Measurements from ENCODE around the gene PTEN.
A peak's percentile ranks its signal among the peaks of the same experiment; 100 is the strongest.
"Not testable (repeated sequence)": the region's sequence is repeated elsewhere in the genome, so short reads cannot be mapped to it uniquely, and the experiment has no call there.

PTEN gene

GRCh38 chr10:87862679-87863052 is 759 bp upstream of the PTEN start:
- Histone ChIP-seq H3K27me3 (ENCODE audit: insufficient read depth, low read length) (no peaks in the 10 kb centered on the region), H3K4me1 (ENCODE audit: insufficient read depth, low read length, severe bottlenecking) (peaks cover 20% of the 10 kb centered on the region), H3K9me3 (ENCODE audit: low read length) (no peaks in the 10 kb centered on the region), H2AFZ (ENCODE audit: low read length) (no peak overlapping the region), H3K9ac (ENCODE audit: low read length) (peak overlapping the region; percentile 100), H3F3A (ENCODE audit: insufficient read depth, low read length) (no peaks in the 10 kb centered on the region), H3K79me2 (ENCODE audit: insufficient read depth, low read length) (peaks cover 39% of the 10 kb centered on the region), H3K9me2 (ENCODE audit: low read depth, low read length) (no peaks in the 10 kb centered on the region), H4K20me1 (ENCODE audit: insufficient read depth, low read length) (no peaks in the 10 kb centered on the region), H3K4me2 (ENCODE audit: low read length) (peak overlapping the region; percentile 92), H3K36me3 (ENCODE audit: insufficient read depth, low read length) (peaks cover 27% of the 10 kb centered on the region), H3K27ac (ENCODE audit: low read depth, low read length, poor library complexity, severe bottlenecking) (peak overlapping the region; percentile 98), H3K4me3 (ENCODE audit: low read depth, low read length, poor library complexity, severe bottlenecking) (peak overlapping the region; percentile 99)
- TF ChIP-seq CTCF (IDR thresholded peaks at IDR 0.05; ENCODE audit: low read length) (no peak), EZH2 (IDR thresholded peaks at IDR 0.05; ENCODE audit: borderline replicate concordance, low read length) (no peak)

GRCh38 chr10:87863951-87864495 is 598 bp downstream of the PTEN start:
- peaks cover 38% of the 10 kb centered on the region for H3K36me3 ChIP-seq (ENCODE audit: insufficient read depth, low read length)
- H2AFZ ChIP-seq (ENCODE audit: low read length); H4K20me1 ChIP-seq (ENCODE audit: insufficient read depth, low read length); H3K9me3 ChIP-seq (ENCODE audit: low read length); H3K27me3 ChIP-seq (ENCODE audit: insufficient read depth, low read length); H3F3A ChIP-seq (ENCODE audit: insufficient read depth, low read length); H3K9me2 ChIP-seq (ENCODE audit: low read depth, low read length): not testable (repeated sequence)
- H3K4me2 ChIP-seq (ENCODE audit: low read length): peak overlapping the region; percentile 92
- H3K79me2 ChIP-seq (ENCODE audit: insufficient read depth, low read length): peaks cover 53% of the 10 kb centered on the region
- peak overlapping the region; percentile 100 for H3K9ac ChIP-seq (ENCODE audit: low read length)
- peak overlapping the region; percentile 99 for H3K4me3 ChIP-seq (ENCODE audit: low read depth, low read length, poor library complexity, severe bottlenecking)
- peak overlapping the region; percentile 98 for H3K27ac ChIP-seq (ENCODE audit: low read depth, low read length, poor library complexity, severe bottlenecking)
- H3K4me1 ChIP-seq (ENCODE audit: insufficient read depth, low read length, severe bottlenecking): peaks cover 29% of the 10 kb centered on the region

GRCh38 chr10:87864496-87865059 is 1.2 kb downstream of the PTEN start:
- Histone ChIP-seq H3K36me3 (ENCODE audit: insufficient read depth, low read length) (peaks cover 42% of the 10 kb centered on the region), H3F3A (ENCODE audit: insufficient read depth, low read length) (no peaks in the 10 kb centered on the region), H4K20me1 (ENCODE audit: insufficient read depth, low read length) (no peaks in the 10 kb centered on the region), H3K4me3 (ENCODE audit: low read depth, low read length, poor library complexity, severe bottlenecking) (peak overlapping the region; percentile 99), H3K27me3 (ENCODE audit: insufficient read depth, low read length) (no peaks in the 10 kb centered on the region), H3K4me1 (ENCODE audit: insufficient read depth, low read length, severe bottlenecking) (peaks cover 35% of the 10 kb centered on the region), H3K9me3 (ENCODE audit: low read length) (no peaks in the 10 kb centered on the region), H3K9ac (ENCODE audit: low read length) (peak overlapping the region; percentile 100), H3K79me2 (ENCODE audit: insufficient read depth, low read length) (peaks cover 59% of the 10 kb centered on the region), H3K9me2 (ENCODE audit: low read depth, low read length) (no peaks in the 10 kb centered on the region), H3K27ac (ENCODE audit: low read depth, low read length, poor library complexity, severe bottlenecking) (peak overlapping the region; percentile 98), H2AFZ (ENCODE audit: low read length) (no peak overlapping the region), H3K4me2 (ENCODE audit: low read length) (peak overlapping the region; percentile 82)
- TF ChIP-seq EZH2 (IDR thresholded peaks at IDR 0.05; ENCODE audit: borderline replicate concordance, low read length): no peak

GRCh38 chr10:87865241-87865881 is 1.9 kb downstream of the PTEN start:
- Histone ChIP-seq H3K9ac (ENCODE audit: low read length) (peak overlapping the region; percentile 100), H3K4me3 (ENCODE audit: low read depth, low read length, poor library complexity, severe bottlenecking) (peak overlapping the region; percentile 99), H3K9me2 (ENCODE audit: low read depth, low read length) (no peaks in the 10 kb centered on the region), H3K27ac (ENCODE audit: low read depth, low read length, poor library complexity, severe bottlenecking) (peak overlapping the region; percentile 98), H3K79me2 (ENCODE audit: insufficient read depth, low read length) (peaks cover 66% of the 10 kb centered on the region), H3K27me3 (ENCODE audit: insufficient read depth, low read length) (no peaks in the 10 kb centered on the region), H3K36me3 (ENCODE audit: insufficient read depth, low read length) (peaks cover 48% of the 10 kb centered on the region), H4K20me1 (ENCODE audit: insufficient read depth, low read length) (no peaks in the 10 kb centered on the region), H2AFZ (ENCODE audit: low read length) (no peak overlapping the region), H3F3A (ENCODE audit: insufficient read depth, low read length) (no peaks in the 10 kb centered on the region), H3K4me2 (ENCODE audit: low read length) (peak overlapping the region; percentile 82), H3K4me1 (ENCODE audit: insufficient read depth, low read length, severe bottlenecking) (peaks cover 38% of the 10 kb centered on the region), H3K9me3 (ENCODE audit: low read length) (no peaks in the 10 kb centered on the region)
- no peak for TF ChIP-seq EZH2 (IDR thresholded peaks at IDR 0.05; ENCODE audit: borderline replicate concordance, low read length)

Data from OCI-LY1 (cell line).